Transverse colon (tissue), 3 donors: Measurements from ENCODE around the gene DHH.

Experiments used
- POLR2A ChIP-seq: fragments of 450-650 bp; IDR thresholded peaks from one replicate; pipeline ENCODE4 v1.6.1; 2016; ENCODE audit warnings: antibody characterized with exemption, mild to moderate bottlenecking, moderate library complexity
- TF ChIP-seq, protein P1 (sequence below), 5 experiments: fragments of 200-600 bp in 3 of 5; fragments of 450-650 bp in 2 of 5; sonication (generic) in 3 of 5; IDR thresholded peaks; 1 replicate in 2 of 5; 2 replicates in 3 of 5; pipeline ENCODE4 v1.5.1; 2016 to 2017; ENCODE audit warnings: antibody characterized with exemption in 5 of 5, inconsistent platforms in 3 of 5, mild to moderate bottlenecking in 2 of 5, moderate library complexity in 1 of 5

GRCh38 chr12:49092086-49092815, 2.4 kb downstream of the DHH start:
- TF ChIP-seq, protein P1, sequence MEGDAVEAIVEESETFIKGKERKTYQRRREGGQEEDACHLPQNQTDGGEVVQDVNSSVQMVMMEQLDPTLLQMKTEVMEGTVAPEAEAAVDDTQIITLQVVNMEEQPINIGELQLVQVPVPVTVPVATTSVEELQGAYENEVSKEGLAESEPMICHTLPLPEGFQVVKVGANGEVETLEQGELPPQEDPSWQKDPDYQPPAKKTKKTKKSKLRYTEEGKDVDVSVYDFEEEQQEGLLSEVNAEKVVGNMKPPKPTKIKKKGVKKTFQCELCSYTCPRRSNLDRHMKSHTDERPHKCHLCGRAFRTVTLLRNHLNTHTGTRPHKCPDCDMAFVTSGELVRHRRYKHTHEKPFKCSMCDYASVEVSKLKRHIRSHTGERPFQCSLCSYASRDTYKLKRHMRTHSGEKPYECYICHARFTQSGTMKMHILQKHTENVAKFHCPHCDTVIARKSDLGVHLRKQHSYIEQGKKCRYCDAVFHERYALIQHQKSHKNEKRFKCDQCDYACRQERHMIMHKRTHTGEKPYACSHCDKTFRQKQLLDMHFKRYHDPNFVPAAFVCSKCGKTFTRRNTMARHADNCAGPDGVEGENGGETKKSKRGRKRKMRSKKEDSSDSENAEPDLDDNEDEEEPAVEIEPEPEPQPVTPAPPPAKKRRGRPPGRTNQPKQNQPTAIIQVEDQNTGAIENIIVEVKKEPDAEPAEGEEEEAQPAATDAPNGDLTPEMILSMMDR (IDR thresholded peaks at IDR 0.05) = peak in 4 of 5 experiments; percentile 11 to 19 (median 16)
- no peak for TF ChIP-seq POLR2A
